PC-3 (cell line): ENCODE results near the gene TSSK2.

Source experiments
- CTCF ChIP-seq: fragments of 300-600 bp; sonication (generic); conservative IDR thresholded peaks from 2 replicates; pipeline ENCODE4 v1.5.1; 2017; ENCODE audit warnings: antibody characterized with exemption, low read depth, mild to moderate bottlenecking, low read length
- EZH2 ChIP-seq: fragments of 300-600 bp; sonication (generic); IDR thresholded peaks from one replicate; pipeline ENCODE4 v1.6.1; 2017; ENCODE audit warnings: antibody characterized with exemption, mild to moderate bottlenecking, low read length; ENCODE audit not compliant: unreplicated experiment

- no peak for TF ChIP-seq EZH2
- TF ChIP-seq CTCF: no peak
Measured at GRCh38 chr22:19151329-19152191, 20.5 kb downstream of the TSSK2 start.
